SH-SY5Y (cell line): ENCODE data around the gene CYP11A1.

Experiments used
- GATA2 ChIP-seq: IDR thresholded peaks from 2 replicates; pipeline ENCODE4 v1.6.1; 2011; ENCODE audit warnings: mild to moderate bottlenecking, low read depth, low read length
- GATA3 ChIP-seq: IDR thresholded peaks from 2 replicates; pipeline ENCODE4 v1.6.1; 2011; ENCODE audit warnings: low read depth, mild to moderate bottlenecking, low read length, moderate library complexity

Gene CYP11A1

DNA sequence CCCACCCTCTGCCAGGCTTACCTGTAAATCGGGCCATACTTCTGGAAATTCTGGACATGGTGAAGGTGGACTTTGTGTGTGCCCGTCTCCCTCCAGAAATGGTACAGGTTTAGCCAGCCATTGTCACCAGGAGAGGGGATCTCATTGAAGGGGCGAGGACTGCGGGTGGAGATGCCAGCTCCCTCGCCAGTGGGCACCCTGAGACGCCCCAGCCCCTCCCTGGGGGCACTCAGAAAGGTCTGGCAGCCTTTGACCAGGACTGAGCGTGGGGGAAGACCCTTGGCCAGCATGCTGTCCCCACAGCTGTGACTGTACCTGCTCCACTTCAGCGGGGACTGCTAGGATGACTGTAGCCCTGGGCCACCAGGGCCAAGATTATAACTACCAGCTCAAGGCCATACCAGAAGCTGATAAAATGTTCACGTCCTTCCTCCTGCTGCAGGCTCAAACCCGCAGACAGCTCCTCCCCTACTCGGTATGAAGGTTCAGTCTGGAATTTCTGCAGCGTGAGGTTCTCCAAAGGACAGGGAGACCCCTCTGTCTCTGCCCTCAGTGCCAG, at the start of gene CYP11A1:
Gene CYP11A1 (minus strand): TSS at position 351 of the 559 bp plus-strand sequence. CDS start 61 bp downstream, at position 290.
- TF ChIP-seq GATA3, result no peak
- no peak for TF ChIP-seq GATA2

DNA sequence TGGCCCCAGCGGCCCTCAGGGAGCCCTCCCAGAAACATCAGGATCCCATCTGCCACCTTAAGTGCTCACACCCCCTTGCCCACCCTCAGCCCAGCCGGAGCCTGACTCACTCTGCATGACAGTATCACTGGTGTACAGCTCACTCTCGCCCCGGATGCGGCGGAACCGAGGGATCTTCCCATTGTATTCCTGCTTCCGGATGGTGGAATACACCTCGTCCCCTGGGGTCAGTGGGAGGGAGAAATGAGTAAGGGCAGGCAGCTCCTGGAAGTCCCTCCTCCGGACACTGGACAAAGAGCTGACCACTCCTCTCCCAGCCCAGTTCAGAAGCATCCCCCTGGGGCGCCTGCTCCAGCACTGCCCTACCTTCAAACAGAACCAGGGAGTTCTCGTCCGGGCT, 49.8 kb upstream of the CYP11A1 start:
- TF ChIP-seq GATA2 (no peak), GATA3 (no peak)

DNA sequence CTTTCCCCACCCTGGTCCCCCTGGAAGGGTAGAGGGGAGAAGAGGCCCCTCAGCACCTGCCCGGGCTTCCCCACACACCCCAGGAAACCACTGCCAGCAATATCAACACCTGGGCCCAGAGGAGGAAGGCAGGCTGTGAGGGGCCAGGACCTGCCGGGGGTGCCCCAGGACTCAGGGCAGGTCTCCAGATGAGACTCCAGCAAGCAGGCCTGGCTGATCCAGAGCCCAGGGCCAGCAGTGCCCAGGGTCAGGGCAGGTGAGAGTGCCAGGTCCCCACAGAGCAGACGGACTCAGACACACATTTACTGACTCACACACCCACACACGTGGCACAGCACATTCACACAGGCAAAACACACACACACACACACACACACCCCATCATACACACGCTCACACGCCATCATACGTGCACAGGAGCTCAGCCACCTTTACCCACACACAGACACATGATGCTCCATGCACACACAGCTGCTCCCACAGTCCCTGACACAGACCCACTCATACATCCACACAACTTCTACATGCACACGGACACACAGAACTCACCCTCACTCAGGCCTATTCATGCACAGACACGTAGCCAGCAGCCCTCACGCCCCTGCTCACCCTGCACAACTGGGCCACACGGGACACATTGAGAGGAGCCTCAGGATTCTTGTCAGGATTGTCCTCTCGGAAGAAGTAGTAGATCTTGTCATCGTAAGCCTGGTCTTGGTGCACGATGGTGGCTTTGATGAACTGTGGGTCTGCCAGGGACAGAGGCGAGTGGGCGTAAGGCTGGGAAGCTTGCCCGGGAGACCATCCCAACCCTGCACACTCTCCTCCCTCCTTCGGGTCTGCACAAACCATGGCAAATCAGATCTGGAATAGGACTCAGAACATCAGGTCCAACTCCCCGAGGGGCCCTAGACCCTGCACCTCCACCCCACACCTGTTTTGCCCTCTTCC, 48.8 kb upstream of the CYP11A1 start:
- no peak for TF ChIP-seq GATA2

DNA sequence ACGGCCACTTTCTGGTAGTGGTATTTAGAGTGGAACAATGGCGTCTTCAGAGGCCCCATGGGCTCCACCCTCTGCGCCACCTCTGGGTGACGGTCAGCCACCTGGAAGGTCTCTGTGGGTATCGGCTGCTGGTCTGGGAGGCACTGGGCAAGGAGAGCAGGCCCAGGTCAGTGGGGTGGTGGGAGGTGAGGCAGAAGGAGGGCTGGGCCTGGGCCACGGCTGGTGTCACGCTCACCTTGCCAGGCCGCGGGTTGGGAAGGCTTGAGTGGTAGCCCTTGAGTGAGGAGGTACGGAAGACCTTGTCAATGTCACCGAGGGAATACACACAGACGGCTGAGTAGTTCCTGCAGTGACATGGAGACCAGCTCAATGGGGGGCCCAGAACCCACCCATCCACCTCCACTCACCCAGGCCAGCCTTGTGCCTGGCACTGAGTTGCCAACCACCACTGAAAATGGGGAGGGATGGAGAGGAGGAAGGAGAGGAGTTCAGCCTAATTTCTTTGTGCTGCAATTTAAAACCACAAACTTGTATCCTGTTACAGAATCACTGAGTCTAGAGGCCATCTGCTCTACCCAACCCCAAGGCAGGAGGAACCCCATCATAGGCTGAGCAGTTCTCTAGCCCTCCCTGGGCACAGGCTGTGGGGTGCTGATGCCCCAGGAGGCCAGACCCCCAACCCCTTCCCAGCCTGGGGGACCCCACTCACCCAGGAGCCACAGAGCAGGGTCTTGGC, 47.3 kb upstream of the CYP11A1 start:
- no peak for TF ChIP-seq GATA2
- no peak for TF ChIP-seq GATA3

DNA sequence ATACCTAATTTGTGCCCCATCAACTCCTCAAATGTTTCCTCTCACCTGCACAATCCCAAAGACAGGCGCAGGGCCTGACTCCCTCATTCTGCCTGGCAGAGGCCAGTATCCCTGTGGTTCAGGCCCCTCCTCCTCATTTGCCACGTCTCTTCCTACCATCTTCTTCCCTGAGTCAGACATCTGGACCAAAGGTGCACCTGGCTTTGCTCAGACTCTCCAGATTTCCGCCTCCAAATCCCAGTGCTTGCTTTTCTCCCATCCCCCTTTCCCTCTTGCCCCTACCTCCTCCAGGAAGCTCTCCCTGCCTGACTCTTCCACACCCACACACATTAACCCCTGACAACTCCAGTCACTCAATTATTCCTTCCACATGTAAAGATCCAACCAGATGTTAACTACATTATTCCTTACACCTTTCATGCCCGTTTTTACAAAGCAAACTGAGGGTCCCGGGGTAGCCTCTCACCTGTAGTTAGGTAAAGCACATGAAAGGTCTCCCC, 46.7 kb upstream of the CYP11A1 start:
- TF ChIP-seq GATA3 (no peak), GATA2 (no peak)

DNA sequence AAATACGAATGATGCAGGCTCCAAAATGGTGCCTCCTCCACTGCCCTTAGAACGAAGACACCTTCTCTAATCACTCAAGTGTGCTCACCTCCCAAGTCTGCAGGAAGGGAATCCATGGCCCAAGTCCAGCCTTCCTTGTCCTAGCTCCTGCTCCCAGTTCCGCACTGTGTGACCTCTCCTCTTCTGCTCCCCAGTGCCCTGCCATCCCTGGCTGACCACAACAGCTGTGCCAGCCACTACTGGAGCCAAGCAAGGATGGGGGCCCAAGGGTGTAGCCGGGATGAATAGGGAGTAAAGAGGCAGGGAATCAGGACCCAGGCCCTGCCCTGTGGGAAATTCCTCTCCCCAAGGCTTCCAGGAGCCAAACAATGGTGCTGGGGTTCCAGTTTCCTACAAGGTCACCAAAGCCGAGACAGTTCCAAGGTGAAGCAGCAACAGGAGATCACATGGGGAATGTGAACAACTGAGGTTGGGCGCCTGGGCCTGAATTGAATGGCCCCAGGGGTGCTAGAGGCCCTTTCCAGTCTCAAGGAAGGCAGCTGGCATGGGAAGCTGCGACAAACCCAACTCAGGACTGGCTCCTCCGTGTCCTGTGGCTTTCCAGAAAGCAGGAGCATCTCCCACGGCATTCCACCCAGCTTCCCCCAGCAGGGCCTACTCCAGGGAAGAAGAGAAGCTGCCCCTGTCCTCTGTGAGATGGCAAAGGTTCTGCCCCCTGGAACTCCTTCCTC, 46.1 kb upstream of the CYP11A1 start:
- TF ChIP-seq GATA3, result no peak
- TF ChIP-seq GATA2, result no peak

DNA sequence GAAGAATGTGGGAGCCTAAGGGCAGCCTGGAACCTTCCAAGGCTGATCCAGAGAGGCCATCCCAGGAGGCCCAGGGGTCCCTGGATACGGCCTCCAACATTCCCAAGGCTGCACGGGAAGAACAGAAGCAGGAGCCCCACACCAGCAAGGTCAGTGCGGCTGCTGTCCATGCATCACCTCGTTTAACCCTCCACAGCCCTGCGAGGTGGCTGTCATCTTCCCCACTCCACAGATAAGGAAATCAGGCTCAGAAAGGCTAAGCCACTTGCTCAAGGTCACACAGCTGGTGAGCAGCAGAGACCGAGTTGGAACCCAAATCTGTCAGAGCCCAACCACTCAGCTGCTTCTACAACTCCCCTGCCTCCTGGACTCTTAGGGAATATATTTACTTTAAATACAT, 44.7 kb upstream of the CYP11A1 start:
- no peak for TF ChIP-seq GATA3
- TF ChIP-seq GATA2, result no peak

DNA sequence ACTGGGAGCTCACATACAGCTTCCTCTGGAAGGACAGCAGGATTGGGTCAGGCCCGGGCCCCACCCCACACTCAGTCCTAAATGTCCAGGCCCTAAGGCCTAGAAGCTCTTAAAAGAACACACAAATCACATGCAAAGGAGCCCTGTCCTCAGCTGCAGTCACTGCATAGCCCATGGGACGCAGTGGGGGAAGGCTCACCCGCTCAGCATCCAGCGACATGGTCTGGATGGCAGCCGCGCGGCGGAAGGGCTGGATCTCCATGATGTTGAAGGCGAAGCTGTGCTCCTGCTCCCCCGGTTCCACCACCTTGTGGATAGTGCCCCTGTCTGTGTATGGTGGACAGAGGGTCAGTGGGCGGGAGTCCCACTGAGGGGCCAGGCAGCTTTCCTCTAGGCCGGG, 44.2 kb upstream of the CYP11A1 start:
- TF ChIP-seq GATA2, result no peak
- no peak for TF ChIP-seq GATA3

DNA sequence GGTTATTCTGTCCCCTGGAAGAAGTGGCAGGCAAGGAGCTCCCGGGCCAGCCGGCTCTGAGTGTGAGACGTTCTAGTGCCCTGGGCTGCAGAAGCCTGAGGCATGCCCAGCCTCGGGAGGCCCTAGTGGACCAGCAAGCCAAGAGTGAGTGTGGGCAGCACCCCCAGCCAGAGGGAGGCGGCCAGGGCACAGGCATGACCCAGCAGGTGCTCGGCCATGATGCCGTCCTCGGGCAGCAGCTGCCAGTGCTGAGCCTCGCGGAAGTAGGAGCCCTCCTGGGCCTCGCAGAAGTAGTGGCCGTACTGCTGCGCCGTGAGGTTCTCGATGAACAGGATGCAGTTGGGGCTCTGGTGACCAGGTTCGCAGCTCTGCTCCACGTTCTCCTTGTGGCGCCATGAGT, 43.1 kb upstream of the CYP11A1 start:
- TF ChIP-seq GATA2, result no peak
- TF ChIP-seq GATA3, result no peak

DNA sequence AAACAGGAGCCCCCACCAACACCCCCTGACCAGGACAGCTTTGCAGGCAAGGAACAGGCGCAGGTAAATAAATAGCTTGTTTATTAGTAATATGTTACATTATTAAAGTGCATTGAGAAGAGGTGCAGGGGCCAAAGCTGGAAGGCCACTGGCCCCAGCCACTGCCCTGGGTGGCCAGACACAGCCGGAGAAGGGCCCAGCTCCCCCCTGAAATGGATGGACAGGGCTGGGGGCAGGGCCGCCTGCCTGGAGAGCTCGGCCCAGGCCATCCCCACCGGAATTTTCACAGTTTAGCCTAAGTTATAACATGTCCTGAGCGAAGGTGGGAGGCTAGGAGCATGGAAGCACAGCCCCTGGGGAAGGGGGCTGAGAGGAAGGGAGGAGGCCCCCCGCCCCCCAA, 41.8 kb upstream of the CYP11A1 start:
- TF ChIP-seq GATA3 (no peak), GATA2 (no peak)

DNA sequence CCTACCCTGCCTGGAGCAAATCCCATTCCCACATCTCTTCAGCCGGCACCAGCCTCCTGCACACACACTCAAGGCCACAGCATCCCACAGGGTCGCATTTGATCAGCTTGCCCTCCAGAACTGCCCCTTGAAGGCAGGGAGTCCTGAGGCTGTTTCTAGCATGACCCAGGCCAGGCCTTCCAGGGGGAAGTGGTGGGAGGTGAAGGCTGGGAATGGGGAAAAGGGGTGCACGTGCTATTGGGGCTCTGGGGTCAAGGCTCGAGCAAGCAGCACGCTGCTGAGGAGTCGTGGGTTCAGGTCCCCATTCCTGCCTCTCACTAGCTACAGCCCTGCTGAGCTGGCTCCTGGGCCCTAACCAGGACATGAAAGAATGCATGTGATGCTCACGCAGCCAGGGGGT, 41.4 kb upstream of the CYP11A1 start:
- no peak for TF ChIP-seq GATA3
- TF ChIP-seq GATA2, result no peak

DNA sequence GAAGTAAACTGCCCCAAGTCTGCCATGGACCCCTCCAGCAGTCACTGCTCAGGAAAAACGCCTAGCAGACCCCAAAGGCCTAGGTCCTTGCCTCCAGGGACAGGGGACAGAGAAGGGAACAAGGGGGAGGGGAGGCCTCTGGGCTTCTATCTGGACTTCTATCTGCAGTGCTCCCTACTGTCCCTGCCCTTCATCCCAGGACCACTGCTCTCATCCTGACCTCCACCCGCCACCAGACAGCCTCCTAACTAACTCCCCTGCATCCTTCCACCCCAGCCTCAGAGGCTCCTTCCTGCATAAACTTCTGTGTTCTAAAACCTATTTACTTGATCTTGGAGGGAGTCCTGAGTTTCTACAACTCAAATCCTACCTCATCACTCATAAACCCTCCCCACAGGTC, 40.9 kb upstream of the CYP11A1 start:
- TF ChIP-seq GATA2 (no peak), GATA3 (no peak)

DNA sequence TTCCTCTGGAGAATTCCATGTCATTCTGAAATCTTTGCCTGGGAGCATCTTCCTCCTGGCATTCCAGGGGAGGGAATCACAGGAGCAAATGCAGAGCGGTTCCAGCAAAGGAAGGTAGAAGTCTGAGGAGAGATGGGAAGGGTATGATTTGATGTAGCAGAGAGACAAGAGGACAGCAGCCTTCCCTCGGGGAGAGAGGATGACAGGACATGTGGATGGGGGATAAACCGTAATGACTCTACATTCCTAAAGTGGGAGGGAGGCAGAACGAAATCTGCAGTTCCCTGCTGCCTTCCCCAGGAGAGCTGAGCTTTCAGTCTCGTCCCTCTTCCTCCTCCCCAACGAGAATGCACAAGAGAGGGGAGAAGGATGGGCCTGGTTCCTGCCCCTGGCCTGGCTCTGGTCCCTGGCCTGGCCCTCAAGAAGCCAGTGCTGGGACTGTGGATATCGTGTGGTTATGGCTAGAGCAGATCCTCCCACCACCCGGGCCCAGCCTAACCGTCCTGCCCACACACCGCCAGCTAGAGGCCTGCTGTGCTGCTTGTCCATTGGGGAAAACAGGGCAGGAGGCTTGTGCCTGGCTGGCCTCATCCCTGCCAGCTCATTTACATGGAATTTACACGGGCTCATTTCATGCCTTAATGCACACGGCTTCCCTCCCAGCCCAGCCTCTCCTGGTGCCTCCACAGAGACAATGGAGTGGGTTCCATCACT, 39.7 kb upstream of the CYP11A1 start:
- TF ChIP-seq GATA3 (no peak), GATA2 (no peak)

DNA sequence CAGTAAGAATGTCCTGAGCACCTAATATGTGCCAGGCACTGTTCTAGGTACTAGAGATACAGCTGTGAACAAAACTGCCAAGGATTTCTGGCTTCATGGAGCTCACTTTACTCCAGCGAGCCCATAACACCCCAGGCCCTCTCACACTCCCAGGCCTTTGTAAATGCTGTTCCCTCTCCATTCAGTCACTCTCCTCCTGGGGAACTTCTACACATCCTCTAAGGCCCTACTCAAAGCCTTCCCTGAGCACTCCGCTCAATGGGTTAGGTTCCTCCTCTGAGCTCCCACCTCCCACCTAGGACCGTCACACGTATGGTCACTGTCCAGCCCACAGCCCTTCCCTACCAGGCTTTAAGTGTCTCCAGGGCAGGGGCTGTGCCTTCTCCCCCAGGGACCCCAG, 39.1 kb upstream of the CYP11A1 start:
- TF ChIP-seq GATA3 (no peak), GATA2 (no peak)
